ENCODE data around the gene MIEF2. TPM values are rescaled to one million over a fixed set of nuclear protein-coding genes. Genes with fewer than 3 reads are reported as not detected.

Gene MIEF2
- total RNA-seq, 2 donors from 2014 or later: 13.8 to 18.3 TPM

GRCh38 chr17:18253187-18253884 is 7.1 kb upstream of the MIEF2 start:
- intact Hi-C loops (cut with DNase I, micrococcal nuclease): no loop called here
- ATAC-seq: no peak

DNA sequence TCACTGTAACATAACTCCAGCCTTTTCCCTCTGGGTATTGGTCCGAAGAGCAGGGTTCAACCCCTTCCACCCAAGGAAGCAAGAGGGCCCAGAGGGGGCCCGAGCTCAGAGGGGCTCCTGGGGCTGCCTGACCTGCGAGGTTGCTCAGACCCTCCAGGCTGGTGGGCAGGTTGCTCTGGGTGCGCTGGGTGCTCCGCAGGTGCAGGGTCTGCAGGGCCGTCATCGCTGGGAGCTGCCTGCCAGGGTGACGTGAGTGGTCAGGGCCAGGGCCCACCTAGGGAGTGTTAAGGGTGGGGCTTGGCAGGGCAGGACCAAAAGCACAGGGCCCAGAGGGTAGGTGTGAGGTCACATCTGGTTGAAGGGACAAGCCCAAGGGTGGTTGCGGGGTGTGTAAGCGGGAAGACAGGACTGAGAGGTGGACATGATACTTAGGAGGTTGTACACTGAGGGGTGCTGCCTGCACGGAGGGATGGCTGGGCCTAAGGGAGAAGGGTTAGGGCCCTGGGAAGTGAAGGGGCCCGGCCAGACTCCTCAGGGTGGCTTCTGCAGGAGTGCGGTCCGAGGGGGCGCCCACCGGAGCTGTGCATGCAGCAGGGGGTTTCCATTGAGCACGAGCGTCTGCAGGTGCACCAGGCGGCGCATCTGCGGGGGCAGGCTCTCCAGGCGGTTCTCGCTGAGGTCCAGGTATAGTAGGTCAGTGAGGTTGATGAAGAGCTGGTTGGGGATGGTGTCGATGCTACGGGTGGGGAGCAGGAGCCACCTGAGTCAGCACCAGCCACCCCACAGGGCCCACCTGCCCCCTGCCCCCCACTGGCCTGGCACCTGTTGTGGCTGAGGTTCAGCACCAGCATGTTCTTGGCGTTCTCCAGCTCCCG is 6.3 kb upstream of the MIEF2 start:
- ATAC-seq (no peak), DNase-seq (no peak)
- intact Hi-C loops (cut with DNase I, micrococcal nuclease): no loop called here

More at GRCh38 chr17:18253187-18253884, 7.1 kb upstream of the MIEF2 start:
- no peak for DNase-seq

- ATAC-seq (no peak), DNase-seq (no peak)
- intact Hi-C loops (cut with DNase I, micrococcal nuclease): no loop called here
Measured at GRCh38 chr17:18254888-18255649, 5.4 kb upstream of the MIEF2 start.

GRCh38 chr17:18256351-18256750 is 4.1 kb upstream of the MIEF2 start:
- intact Hi-C loops (cut with DNase I, micrococcal nuclease): no loop called here
- ATAC-seq (no peak), DNase-seq (no peak)

DNA sequence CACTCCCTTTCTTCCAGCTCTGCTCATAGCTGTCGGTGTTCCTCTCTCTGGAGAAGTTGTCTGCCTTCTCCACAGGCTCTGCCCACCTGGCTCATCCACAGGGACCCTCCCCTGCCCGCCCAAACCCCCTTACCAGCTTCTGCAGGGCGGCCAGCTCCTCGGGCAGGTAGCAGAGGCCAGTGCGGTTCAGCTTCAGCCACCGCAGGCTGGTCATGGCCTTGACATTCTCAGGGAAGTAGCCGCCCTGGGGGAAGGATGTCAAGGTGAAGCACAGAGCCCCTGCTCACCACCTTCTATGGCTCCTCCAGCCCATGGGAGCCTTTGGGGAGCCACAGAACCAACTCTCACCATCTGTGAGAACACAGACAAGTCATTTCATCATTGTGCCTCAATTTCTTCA is 3.7 kb upstream of the MIEF2 start:
- no peak for ATAC-seq
- intact Hi-C loops (cut with DNase I, micrococcal nuclease): no loop called here

DNA sequence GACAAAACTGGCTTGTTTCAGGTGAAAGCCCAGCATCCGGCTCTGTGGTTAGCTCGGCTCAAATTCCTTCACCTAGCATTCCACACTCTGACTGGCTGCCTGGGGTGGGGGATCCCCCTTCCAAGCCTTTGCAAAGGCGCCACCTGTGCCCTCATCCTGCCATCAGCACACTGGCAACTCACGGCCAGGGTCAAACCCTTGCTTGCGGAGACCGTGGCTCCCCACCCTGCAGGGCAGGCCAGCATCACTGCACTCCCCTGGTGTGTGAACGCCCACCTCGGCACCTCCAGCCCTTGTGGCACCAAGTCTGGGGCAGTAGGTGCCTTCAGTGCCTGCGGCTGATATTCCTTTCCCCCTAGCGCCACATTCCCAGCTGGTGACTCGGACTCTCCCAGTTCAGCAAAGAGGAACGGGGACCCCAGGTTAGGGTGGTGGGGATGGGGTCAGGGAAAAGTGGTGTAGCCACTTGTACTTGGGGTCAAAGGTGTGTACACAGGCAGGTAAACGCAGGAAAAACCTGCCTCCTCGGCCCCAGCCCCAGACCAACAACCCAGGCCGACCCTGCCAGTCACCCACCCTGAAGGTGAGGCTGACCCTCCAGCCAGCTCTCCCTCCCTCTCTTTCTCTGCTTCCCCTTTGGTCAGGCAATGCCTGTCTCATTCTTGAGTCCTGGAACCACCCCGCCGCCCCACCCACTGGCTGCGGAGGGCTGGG is 3.0 kb upstream of the MIEF2 start:
- intact Hi-C loops (cut with DNase I, micrococcal nuclease): no loop called here

More for the DNA sequence above, 3.7 kb upstream of the MIEF2 start:
- DNase-seq: no peak

DNA sequence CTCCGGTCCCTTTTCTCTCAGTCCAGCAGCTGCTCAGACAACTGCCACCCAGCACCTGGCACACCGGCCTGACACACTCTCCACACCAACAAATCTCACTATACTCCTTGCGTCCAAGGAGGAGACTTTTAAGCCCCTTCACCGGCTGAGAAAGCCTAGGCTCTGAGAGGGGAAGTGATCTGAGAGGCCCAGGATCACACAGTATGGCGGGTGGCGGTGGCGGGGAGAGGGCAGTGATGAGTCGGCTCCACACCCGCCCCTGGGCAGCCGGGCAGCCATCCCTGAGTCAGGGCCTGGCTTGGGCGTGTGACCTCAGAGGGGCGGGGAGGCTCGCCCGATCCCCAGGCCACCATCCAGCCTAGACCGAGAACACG is 2.5 kb upstream of the MIEF2 start:
- DNase-seq: peak; percentile 74 to 76
- peak; percentile 51 for ATAC-seq
- intact Hi-C loops (cut with DNase I, micrococcal nuclease): no loop called here

More for the DNA sequence above, 3.0 kb upstream of the MIEF2 start:
- peak; percentile 80 to 84 for DNase-seq
- ATAC-seq: peak; percentile 54

GRCh38 chr17:18258356-18259038 is 2.0 kb upstream of the MIEF2 start, which contains the start of gene FLII:
FLII (minus strand) TSS chr17:18258738; CDS start chr17:18258690, 48 bp downstream.
- intact Hi-C loops (cut with DNase I, micrococcal nuclease): no loop called here
- ATAC-seq (peak; percentile 64), DNase-seq (peak in 1 of 2 donors; percentile 72)

GRCh38 chr17:18259621-18260331 is 686 bp upstream of the MIEF2 start:
- peak; percentile 0 for ATAC-seq
- DNase-seq: no peak
- intact Hi-C loops (cut with DNase I, micrococcal nuclease): no loop called here

GRCh38 chr17:18261146-18261515 is 669 bp downstream of the MIEF2 start:
- ATAC-seq: peak; percentile 38
- intact Hi-C loops (cut with DNase I, micrococcal nuclease): no loop called here
- DNase-seq: peak; percentile 59 to 71

DNA sequence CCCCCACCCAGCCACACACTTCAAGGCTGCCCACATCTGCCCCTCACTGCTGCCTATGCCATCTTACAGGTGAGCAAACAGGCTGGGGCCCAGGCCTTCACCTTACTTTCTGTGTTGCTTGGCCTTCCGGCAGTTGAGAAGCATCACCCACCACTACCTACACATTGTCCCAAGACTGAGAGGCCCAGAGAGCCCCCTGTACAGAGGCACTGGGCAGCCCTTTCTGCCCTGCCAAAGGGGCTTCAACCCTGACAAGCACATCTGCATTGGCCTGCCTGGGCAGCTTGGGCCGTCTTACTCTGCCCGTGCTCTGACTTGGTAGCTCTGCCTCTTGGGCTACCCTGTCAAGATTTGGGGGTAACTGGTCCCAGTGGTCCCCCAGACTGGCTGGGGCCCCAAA is 1.2 kb downstream of the MIEF2 start:
- ATAC-seq (no peak), DNase-seq (no peak)
- intact Hi-C loops (cut with DNase I, micrococcal nuclease): no loop called here

DNA sequence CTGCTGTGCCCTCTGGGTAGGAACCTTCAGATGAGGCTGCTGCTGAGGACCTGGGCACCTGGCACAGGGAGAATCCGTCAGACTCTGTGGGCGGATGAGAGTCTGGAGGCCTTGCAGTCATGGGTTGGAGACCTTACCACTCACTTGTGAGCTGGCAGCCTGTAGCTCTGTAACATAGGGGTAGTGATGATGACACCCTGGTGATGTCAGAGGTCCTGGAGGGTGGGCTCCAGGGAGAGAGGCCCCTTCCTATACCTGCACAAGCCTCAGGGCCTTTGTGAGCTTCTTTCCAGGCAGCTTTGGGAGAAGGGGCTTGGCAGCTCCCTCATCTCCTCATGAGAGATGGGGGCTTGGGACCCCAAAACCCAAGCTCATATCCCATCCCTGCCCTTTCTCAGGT is 1.6 kb downstream of the MIEF2 start:
- intact Hi-C loops (cut with DNase I, micrococcal nuclease): no loop called here
- DNase-seq (no peak), ATAC-seq (no peak)

GRCh38 chr17:18262641-18263040 is 2.2 kb downstream of the MIEF2 start:
- ATAC-seq: no peak
- intact Hi-C loops (cut with DNase I, micrococcal nuclease): no loop called here
- DNase-seq: no peak

DNA sequence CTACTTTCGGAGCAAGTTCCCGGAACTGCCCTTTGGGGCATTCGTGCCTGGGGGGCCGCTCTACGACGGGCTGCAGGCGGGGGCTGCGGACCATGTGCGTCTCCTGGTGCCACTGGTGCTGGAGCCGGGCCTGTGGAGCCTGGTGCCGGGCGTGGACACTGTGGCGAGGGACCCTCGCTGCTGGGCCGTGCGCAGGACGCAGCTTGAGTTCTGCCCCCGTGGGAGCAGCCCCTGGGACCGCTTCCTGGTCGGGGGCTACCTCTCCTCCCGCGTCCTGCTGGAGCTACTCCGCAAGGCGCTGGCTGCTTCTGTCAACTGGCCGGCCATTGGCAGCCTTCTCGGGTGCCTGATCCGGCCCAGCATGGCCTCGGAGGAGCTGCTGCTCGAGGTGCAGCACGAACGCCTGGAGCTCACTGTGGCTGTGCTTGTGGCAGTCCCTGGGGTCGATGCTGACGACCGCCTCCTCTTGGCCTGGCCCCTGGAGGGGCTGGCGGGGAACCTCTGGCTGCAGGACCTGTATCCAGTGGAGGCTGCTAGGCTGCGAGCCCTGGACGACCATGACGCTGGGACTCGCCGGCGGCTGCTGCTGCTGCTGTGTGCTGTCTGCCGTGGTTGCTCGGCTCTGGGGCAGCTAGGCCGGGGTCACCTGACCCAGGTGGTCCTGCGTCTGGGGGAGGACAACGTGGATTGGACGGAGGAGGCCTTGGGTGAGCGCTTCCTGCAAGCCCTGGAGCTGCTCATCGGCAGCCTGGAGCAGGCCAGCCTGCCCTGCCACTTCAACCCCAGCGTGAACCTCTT is 3.6 kb downstream of the MIEF2 start:
- intact Hi-C loops (cut with DNase I, micrococcal nuclease): no loop called here
- ATAC-seq (no peak), DNase-seq (no peak)

GRCh38 chr17:18267366-18267765 is 6.9 kb downstream of the MIEF2 start:
- DNase-seq (no peak), ATAC-seq (no peak)
- intact Hi-C loops (cut with DNase I, micrococcal nuclease): no loop called here

GRCh38 chr17:18267927-18268711 is 7.7 kb downstream of the MIEF2 start:
- intact Hi-C loops (cut with DNase I, micrococcal nuclease): no loop called here
- peak; percentile 25 for ATAC-seq

More at GRCh38 chr17:18267927-18268711, 7.7 kb downstream of the MIEF2 start:
- no peak for DNase-seq

Data from left colon (tissue), 2 donors.